Mesenchymal stem cell (in vitro differentiated cells and primary cell): Measurements from ENCODE around the gene PROSER2.

Experiments used
- DNase-seq: peaks from one replicate; pipeline ENCODE4 v3.0.0-alpha.2; 2013
- H2AFZ ChIP-seq: one replicate; pipeline ENCODE4 v1.6.1; 2013; ENCODE audit warnings: low read depth, mild to moderate bottlenecking, control low read depth, inconsistent platforms, low read length, moderate library complexity
- H2AK5ac ChIP-seq: 2 replicates; pipeline ENCODE4 v1.6.1; 2013; ENCODE audit warnings: low read length, moderate library complexity, mild to moderate bottlenecking, inconsistent platforms; ENCODE audit not compliant: severe bottlenecking
- H2BK120ac ChIP-seq: one replicate; pipeline ENCODE4 v1.6.1; 2013; ENCODE audit warnings: low read depth, mild to moderate bottlenecking, inconsistent platforms, low read length, moderate library complexity
- H2BK12ac ChIP-seq, 2 experiments: one replicate each; pipeline ENCODE4 v1.6.1; 2013; ENCODE audit warnings: inconsistent platforms in 2 of 2, low read length in 2 of 2, mild to moderate bottlenecking in 2 of 2, moderate library complexity in 2 of 2, control low read depth in 1 of 2
- H2BK15ac ChIP-seq: one replicate; pipeline ENCODE4 v1.6.1; 2013; ENCODE audit warnings: mild to moderate bottlenecking, low read depth, inconsistent platforms; ENCODE audit not compliant: poor library complexity, severe bottlenecking
- H2BK5ac ChIP-seq: 2 replicates; pipeline ENCODE4 v1.6.1; 2013; ENCODE audit warnings: low read depth, mild to moderate bottlenecking, low read length, control low read depth, inconsistent platforms; ENCODE audit not compliant: poor library complexity, severe bottlenecking
- H3K14ac ChIP-seq, 2 experiments: one replicate each; pipeline ENCODE4 v1.6.1; 2013; ENCODE audit warnings: inconsistent platforms in 2 of 2, low read length in 2 of 2, control low read depth in 1 of 2, mild to moderate bottlenecking in 1 of 2, moderate library complexity in 1 of 2
- H3K18ac ChIP-seq, 2 experiments: one replicate each; pipeline ENCODE4 v1.6.1; 2013; ENCODE audit warnings: inconsistent platforms in 2 of 2, low read length in 2 of 2, control low read depth in 1 of 2, low read depth in 1 of 2, mild to moderate bottlenecking in 1 of 2
- H3K23ac ChIP-seq, 2 experiments: one replicate each; pipeline ENCODE4 v1.6.1; 2013; ENCODE audit warnings: inconsistent platforms in 2 of 2, low read length in 2 of 2, mild to moderate bottlenecking in 2 of 2, moderate library complexity in 2 of 2, control low read depth in 1 of 2
- H3K27ac ChIP-seq: 2 replicates; pipeline ENCODE4 v1.5.1; 2013; ENCODE audit warnings: mild to moderate bottlenecking, moderate library complexity, low read length, control low read depth, inconsistent platforms; ENCODE audit not compliant: poor library complexity, severe bottlenecking
- H3K27me3 ChIP-seq, 2 experiments: 2 replicates each; pipeline versions ENCODE4 v1.6.1 to v1.7.0; 2013; ENCODE audit warnings: low read length in 2 of 2, mild to moderate bottlenecking in 2 of 2, moderate library complexity in 2 of 2, control low read depth in 1 of 2, inconsistent platforms in 1 of 2; ENCODE audit not compliant: control insufficient read depth in 1 of 2, insufficient read depth in 1 of 2
- H3K36me3 ChIP-seq, 2 experiments: 2 replicates each; pipeline versions ENCODE4 v1.6.1 to v1.7.0; 2013; ENCODE audit warnings: low read length in 2 of 2, control low read depth in 1 of 2, inconsistent platforms in 1 of 2, low read depth in 1 of 2, mild to moderate bottlenecking in 1 of 2; ENCODE audit not compliant: insufficient read depth in 2 of 2, control insufficient read depth in 1 of 2
- H3K4ac ChIP-seq, 2 experiments: one replicate each; pipeline ENCODE4 v1.6.1; 2013; ENCODE audit warnings: inconsistent platforms in 2 of 2, low read length in 2 of 2, mild to moderate bottlenecking in 2 of 2, moderate library complexity in 2 of 2, control low read depth in 1 of 2, low read depth in 1 of 2
- H3K4me1 ChIP-seq: 2 replicates; pipeline ENCODE4 v1.6.1; 2013; ENCODE audit warnings: low read depth, low read length, control low read depth; ENCODE audit not compliant: control insufficient read depth, insufficient read depth
- H3K4me2 ChIP-seq: 2 replicates; pipeline ENCODE4 v1.6.1; 2013; ENCODE audit warnings: low read length, mild to moderate bottlenecking, inconsistent platforms; ENCODE audit not compliant: poor library complexity, severe bottlenecking
- H3K4me3 ChIP-seq, 2 experiments: 2 replicates each; pipeline versions ENCODE4 v1.5.1 to v1.7.0; 2013; ENCODE audit warnings: low read length in 2 of 2, mild to moderate bottlenecking in 2 of 2, control low read depth in 1 of 2, low read depth in 1 of 2; ENCODE audit not compliant: insufficient read depth in 1 of 2
- H3K79me1 ChIP-seq: replicated peaks from 2 replicates; pipeline ENCODE4 v1.6.1; 2013; ENCODE audit warnings: mild to moderate bottlenecking, control low read depth, low read length, inconsistent platforms; ENCODE audit not compliant: poor library complexity, severe bottlenecking
- H3K9ac ChIP-seq: 2 replicates; pipeline ENCODE4 v1.7.0; 2013; ENCODE audit warnings: mild to moderate bottlenecking, low read length, moderate library complexity
- H3K9me3 ChIP-seq: 2 replicates; pipeline ENCODE4 v1.7.0; 2013; ENCODE audit warnings: mild to moderate bottlenecking, low read length; ENCODE audit not compliant: control insufficient read depth
- H4K8ac ChIP-seq: one replicate; pipeline ENCODE4 v1.6.1; 2013; ENCODE audit warnings: inconsistent platforms, mild to moderate bottlenecking, low read length, moderate library complexity
- H4K91ac ChIP-seq: one replicate; pipeline ENCODE4 v1.6.1; 2013; ENCODE audit warnings: mild to moderate bottlenecking, low read length, inconsistent platforms
- WGBS: methylation state at CpG from one replicate; pipeline ENCODE4 v1.1.7; 2013; ENCODE audit warnings: mixed read lengths; 5-methylcytosine and 5-hydroxymethylcytosine counted together

Gene PROSER2

DNA sequence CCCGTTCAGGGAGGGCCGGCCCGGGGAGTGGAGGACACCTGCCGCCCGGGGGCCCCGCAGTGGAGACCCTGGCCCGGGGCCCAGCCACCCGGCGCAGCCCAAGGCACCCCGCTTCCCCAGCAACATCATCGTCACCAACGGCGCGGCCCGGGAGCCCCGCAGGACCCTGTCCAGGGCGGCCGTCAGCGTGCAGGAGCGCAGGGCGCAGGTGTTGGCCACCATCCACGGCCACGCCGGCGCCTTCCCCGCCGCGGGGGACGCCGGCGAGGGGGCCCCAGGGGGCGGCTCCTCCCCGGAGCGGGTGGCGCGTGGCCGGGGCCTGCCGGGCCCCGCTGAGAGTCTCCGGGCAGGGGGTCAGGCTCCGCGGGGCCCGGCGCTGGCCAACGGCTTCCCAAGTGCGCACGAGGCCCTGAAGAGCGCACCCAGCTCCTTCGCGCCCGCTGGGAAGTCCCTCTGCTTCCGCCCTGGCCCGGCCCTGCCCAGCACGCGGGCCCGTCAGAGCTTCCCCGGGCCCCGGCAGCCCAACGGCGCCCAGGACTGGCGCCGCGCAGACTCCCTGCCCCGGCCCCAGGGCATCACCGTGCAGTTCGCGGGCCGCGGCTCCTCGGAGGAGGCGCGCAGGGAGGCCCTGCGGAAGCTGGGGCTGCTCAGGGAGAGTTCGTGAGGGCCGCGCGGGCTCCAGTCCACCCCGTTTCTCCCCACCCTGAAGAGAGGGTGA lies 46.7 kb downstream of the PROSER2 start:
- peaks cover 0 to 37% of the 10 kb centered on the region in 2 experiments for H3K36me3 ChIP-seq
- 72% methylated on average over 54 of the region's 78 CpGs for WGBS
- no peak overlapping the region for H2AK5ac ChIP-seq
- no peak overlapping the region for H2BK15ac ChIP-seq
- no peak overlapping the region for H4K91ac ChIP-seq
- no peak overlapping the region for H3K14ac ChIP-seq
- no peaks in the 10 kb centered on the region for H3K9me3 ChIP-seq
- peaks cover 3% of the 10 kb centered on the region for H3K79me1 ChIP-seq
- H3K18ac ChIP-seq: peak overlapping the region in 1 of 2 experiments; percentile 63
- H3K4me1 ChIP-seq: peaks cover 4% of the 10 kb centered on the region
- no peak overlapping the region for H3K4me2 ChIP-seq
- peak overlapping the region in 1 of 2 experiments; percentile 29 for H3K4me3 ChIP-seq
- no peak overlapping the region for H3K9ac ChIP-seq
- no peaks in the 10 kb centered on the region for H3K27me3 ChIP-seq
- H2BK12ac ChIP-seq: no peak overlapping the region
- DNase-seq: peak; percentile 8
- no peak overlapping the region for H2BK5ac ChIP-seq
- no peak overlapping the region for H3K23ac ChIP-seq
- H3K4ac ChIP-seq: no peak overlapping the region
- H2BK120ac ChIP-seq: no peak overlapping the region
- H3K27ac ChIP-seq: no peak overlapping the region
- H2AFZ ChIP-seq: no peak overlapping the region
- H4K8ac ChIP-seq: no peak overlapping the region

DNA sequence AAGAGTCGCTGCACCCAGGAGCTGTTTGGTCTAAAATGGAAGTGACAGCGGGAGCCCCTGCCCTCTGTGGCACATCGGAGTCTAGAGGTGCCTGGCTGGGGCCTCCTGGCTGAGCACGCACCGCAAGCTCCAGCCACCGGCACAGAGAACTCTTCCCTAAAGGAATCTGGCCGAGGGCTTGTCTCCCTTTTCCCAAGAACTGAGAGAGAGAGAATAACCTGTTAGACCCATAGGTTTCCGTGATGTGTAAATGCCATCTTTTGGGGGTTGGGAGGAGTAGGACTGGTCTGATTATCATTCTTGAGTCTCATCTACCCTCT lies 47.3 kb downstream of the PROSER2 start:
- Histone ChIP-seq H3K9ac (no peak overlapping the region), H2BK5ac (no peak overlapping the region)

GRCh38 chr10:11870900-11871400 lies 47.8 kb downstream of the PROSER2 start:
- Histone ChIP-seq H2BK12ac (no peak overlapping the region), H2BK5ac (no peak overlapping the region), H3K14ac (no peak overlapping the region), H2AFZ (no peak overlapping the region), H4K8ac (no peak overlapping the region), H3K79me1 (no peaks in the 10 kb centered on the region), H3K23ac (no peak overlapping the region), H3K9me3 (no peaks in the 10 kb centered on the region), H2BK120ac (no peak overlapping the region), H3K9ac (no peak overlapping the region), H3K27ac (no peak overlapping the region), H3K27me3 (no peaks in the 10 kb centered on the region), H2AK5ac (no peak overlapping the region), H4K91ac (no peak overlapping the region), H3K4ac (no peak overlapping the region), H3K36me3 (peaks cover 0 to 33% of the 10 kb centered on the region in 2 experiments), H3K4me3 (no peak overlapping the region), H2BK15ac (no peak overlapping the region), H3K4me1 (peaks cover 15% of the 10 kb centered on the region), H3K18ac (no peak overlapping the region), H3K4me2 (no peak overlapping the region)
- no peak for DNase-seq
- 96% methylated on average over 4 of the region's 7 CpGs for WGBS

More for the DNA sequence above, 47.3 kb downstream of the PROSER2 start:
- no peak overlapping the region for H4K8ac ChIP-seq
- H3K4me3 ChIP-seq: no peak overlapping the region
- H2AFZ ChIP-seq: no peak overlapping the region
- H3K4me2 ChIP-seq: no peak overlapping the region
- whole genome bisulfite sequencing: 77% methylated on average over 7 of the region's 8 CpGs
- H2BK15ac ChIP-seq: no peak overlapping the region
- H2AK5ac ChIP-seq: no peak overlapping the region
- H2BK120ac ChIP-seq: no peak overlapping the region
- H3K4ac ChIP-seq: no peak overlapping the region
- no peak overlapping the region for H2BK12ac ChIP-seq
- H3K79me1 ChIP-seq: peaks cover 1% of the 10 kb centered on the region
- peaks cover 0 to 36% of the 10 kb centered on the region in 2 experiments for H3K36me3 ChIP-seq
- no peak overlapping the region for H3K23ac ChIP-seq
- no peaks in the 10 kb centered on the region for H3K27me3 ChIP-seq
- no peak overlapping the region for H3K27ac ChIP-seq
- peak overlapping the region in 1 of 2 experiments; percentile 63 for H3K18ac ChIP-seq
- no peak overlapping the region for H3K14ac ChIP-seq
- peaks cover 9% of the 10 kb centered on the region for H3K4me1 ChIP-seq
- no peak for DNase-seq
- no peaks in the 10 kb centered on the region for H3K9me3 ChIP-seq
- H4K91ac ChIP-seq: no peak overlapping the region

DNA sequence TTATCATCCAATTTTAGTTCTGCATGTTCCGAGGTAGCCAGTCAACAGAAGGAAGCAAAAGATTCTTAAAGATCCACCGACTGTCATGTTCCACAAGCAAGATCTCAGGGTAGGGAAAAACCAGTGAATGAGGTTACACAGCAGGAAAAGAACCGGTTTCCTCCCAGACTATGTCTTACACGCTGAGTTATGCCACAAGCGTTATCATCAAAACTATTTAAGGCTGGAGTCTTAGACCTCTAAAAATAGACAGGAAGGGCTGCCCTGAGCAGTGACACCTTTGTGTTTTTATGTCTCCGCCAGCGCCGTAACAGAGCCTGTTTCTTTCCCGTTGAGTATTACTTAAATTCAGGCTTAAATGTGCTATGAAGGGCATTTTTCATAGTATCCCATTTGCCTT lies 48.3 kb downstream of the PROSER2 start:
- Histone ChIP-seq H3K4ac (no peak overlapping the region), H3K36me3 (peaks cover 0 to 30% of the 10 kb centered on the region in 2 experiments), H3K14ac (no peak overlapping the region), H2AFZ (no peak overlapping the region), H4K91ac (no peak overlapping the region), H3K9me3 (no peaks in the 10 kb centered on the region), H3K4me3 (no peak overlapping the region), H2BK120ac (no peak overlapping the region), H3K4me2 (no peak overlapping the region), H3K23ac (no peak overlapping the region), H4K8ac (no peak overlapping the region), H2BK15ac (no peak overlapping the region), H2BK5ac (no peak overlapping the region), H3K79me1 (no peaks in the 10 kb centered on the region), H3K27ac (no peak overlapping the region), H3K18ac (no peak overlapping the region), H2BK12ac (no peak overlapping the region), H3K4me1 (peaks cover 16% of the 10 kb centered on the region), H2AK5ac (no peak overlapping the region), H3K9ac (no peak overlapping the region), H3K27me3 (no peaks in the 10 kb centered on the region)
- 81% methylated on average over 9 of the region's 9 CpGs for WGBS
- no peak for DNase-seq
